ENCODE results near the gene FAM3A.

DNA sequence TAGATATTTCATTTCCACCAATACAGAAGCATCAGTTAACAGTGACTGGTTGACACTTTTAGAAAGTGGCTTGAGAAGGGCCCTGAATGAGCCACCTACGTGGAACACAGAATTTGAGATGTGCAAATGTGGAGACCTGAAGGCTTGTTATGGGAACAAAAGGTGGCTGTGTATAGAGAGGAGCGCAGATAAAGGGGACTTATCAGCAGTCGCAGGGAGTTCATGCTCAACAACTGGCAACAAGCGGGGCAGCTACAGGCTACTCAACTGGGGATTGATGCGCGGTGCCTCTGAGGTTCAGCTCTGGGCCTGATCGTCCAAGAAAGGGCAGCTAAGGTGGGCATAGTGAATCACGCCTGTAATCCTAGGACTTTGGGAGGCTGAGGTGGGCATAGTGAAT lies 3.4 kb upstream of the FAM3A start:
- TF ChIP-seq, protein P1, sequence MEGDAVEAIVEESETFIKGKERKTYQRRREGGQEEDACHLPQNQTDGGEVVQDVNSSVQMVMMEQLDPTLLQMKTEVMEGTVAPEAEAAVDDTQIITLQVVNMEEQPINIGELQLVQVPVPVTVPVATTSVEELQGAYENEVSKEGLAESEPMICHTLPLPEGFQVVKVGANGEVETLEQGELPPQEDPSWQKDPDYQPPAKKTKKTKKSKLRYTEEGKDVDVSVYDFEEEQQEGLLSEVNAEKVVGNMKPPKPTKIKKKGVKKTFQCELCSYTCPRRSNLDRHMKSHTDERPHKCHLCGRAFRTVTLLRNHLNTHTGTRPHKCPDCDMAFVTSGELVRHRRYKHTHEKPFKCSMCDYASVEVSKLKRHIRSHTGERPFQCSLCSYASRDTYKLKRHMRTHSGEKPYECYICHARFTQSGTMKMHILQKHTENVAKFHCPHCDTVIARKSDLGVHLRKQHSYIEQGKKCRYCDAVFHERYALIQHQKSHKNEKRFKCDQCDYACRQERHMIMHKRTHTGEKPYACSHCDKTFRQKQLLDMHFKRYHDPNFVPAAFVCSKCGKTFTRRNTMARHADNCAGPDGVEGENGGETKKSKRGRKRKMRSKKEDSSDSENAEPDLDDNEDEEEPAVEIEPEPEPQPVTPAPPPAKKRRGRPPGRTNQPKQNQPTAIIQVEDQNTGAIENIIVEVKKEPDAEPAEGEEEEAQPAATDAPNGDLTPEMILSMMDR (IDR thresholded peaks at IDR 0.05): no peak
- no peak for TF ChIP-seq SP1 (CRISPR knock-in tag; conservative IDR thresholded peaks at IDR 0.05)
- no peak for TF ChIP-seq NR3C1 (CRISPR knock-in tag; conservative IDR thresholded peaks at IDR 0.05; ENCODE audit: low read depth)
- no peak for TF ChIP-seq NFYB (CRISPR knock-in tag; conservative IDR thresholded peaks at IDR 0.05; ENCODE audit: low read depth)
- no peak for TF ChIP-seq MYBL2 (CRISPR knock-in tag; IDR thresholded peaks at IDR 0.05)
- TF ChIP-seq ATF1 (CRISPR knock-in tag; IDR thresholded peaks at IDR 0.05): no peak
- TF ChIP-seq JUN (CRISPR knock-in tag; IDR thresholded peaks at IDR 0.05): no peak
- TF ChIP-seq CREB1 (CRISPR knock-in tag; IDR thresholded peaks at IDR 0.05): no peak
- TF ChIP-seq, protein P2, sequence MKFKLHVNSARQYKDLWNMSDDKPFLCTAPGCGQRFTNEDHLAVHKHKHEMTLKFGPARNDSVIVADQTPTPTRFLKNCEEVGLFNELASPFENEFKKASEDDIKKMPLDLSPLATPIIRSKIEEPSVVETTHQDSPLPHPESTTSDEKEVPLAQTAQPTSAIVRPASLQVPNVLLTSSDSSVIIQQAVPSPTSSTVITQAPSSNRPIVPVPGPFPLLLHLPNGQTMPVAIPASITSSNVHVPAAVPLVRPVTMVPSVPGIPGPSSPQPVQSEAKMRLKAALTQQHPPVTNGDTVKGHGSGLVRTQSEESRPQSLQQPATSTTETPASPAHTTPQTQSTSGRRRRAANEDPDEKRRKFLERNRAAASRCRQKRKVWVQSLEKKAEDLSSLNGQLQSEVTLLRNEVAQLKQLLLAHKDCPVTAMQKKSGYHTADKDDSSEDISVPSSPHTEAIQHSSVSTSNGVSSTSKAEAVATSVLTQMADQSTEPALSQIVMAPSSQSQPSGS (CRISPR knock-in tag; IDR thresholded peaks at IDR 0.05; ENCODE audit: borderline replicate concordance, low read depth): no peak
- TF ChIP-seq, protein P3, sequence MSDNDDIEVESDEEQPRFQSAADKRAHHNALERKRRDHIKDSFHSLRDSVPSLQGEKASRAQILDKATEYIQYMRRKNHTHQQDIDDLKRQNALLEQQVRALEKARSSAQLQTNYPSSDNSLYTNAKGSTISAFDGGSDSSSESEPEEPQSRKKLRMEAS (CRISPR knock-in tag; IDR thresholded peaks at IDR 0.05): no peak
- TF ChIP-seq SMAD3 (CRISPR knock-in tag; IDR thresholded peaks at IDR 0.05; ENCODE audit: borderline replicate concordance): no peak
- TF ChIP-seq, protein P4, sequence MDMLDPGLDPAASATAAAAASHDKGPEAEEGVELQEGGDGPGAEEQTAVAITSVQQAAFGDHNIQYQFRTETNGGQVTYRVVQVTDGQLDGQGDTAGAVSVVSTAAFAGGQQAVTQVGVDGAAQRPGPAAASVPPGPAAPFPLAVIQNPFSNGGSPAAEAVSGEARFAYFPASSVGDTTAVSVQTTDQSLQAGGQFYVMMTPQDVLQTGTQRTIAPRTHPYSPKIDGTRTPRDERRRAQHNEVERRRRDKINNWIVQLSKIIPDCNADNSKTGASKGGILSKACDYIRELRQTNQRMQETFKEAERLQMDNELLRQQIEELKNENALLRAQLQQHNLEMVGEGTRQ (CRISPR knock-in tag; IDR thresholded peaks at IDR 0.05): no peak
- TF ChIP-seq ZNF121 (CRISPR knock-in tag; IDR thresholded peaks at IDR 0.05): no peak
